A673 (cell line): Measurements from ENCODE around the gene CNPPD1.

ENCODE experiments used
- CTCF ChIP-seq: fragments of 300-800, 200-600 bp; sonication (generic); conservative IDR thresholded peaks from 2 replicates; pipeline ENCODE4 v1.5.1; 2017; ENCODE audit warnings: low read depth, mild to moderate bottlenecking, antibody characterized with exemption, low read length, moderate library complexity, mixed read lengths
- EZH2 ChIP-seq: fragments of 200-600 bp; sonication (generic); IDR thresholded peaks from 2 replicates; pipeline ENCODE4 v1.6.1; 2017; ENCODE audit warnings: borderline replicate concordance, low read depth, mild to moderate bottlenecking, mixed read lengths, antibody characterized with exemption, low read length; ENCODE audit not compliant: poor library complexity, severe bottlenecking

DNA sequence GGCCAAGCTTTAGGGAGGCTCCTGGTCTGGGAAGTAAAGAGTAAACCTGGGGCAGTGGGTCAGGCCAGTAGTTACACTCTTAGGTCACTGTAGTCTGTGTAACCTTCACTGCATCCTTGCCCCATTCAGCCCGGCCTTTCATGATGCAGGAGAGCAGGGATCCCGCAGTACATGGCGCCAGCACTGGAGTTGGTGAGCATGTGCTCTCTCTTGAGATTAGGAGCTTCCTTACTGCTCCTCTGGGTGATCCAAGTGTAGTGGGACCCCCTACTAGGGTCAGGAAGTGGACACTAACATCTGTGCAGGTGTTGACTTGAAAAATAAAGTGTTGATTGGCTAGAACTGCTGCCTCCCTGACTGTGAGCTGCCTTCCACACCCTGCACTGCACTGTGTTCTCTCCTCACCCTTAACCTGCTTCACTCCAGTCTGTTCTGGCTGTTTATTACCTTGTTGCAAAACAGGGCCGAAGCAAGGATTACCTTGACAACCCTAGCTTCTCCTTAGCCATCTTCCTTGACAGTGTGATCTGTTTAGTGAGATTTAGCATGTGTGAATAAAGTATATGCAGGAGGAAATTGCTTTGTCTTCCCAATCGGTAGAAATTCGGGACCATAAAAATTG is 6.5 kb upstream of the CNPPD1 start:
- no peak for TF ChIP-seq CTCF
- TF ChIP-seq EZH2, result no peak
